GM21576 (cell line): ENCODE results near the gene TFPI.

ENCODE experiments used
- ATAC-seq: cut with Tn5 transposase; IDR thresholded peaks from one replicate; pipeline ENCODE4 v1.9.1; 2021; ENCODE audit warnings: mild to moderate bottlenecking, moderate library complexity; ENCODE audit not compliant: unreplicated experiment

Gene TFPI

GRCh38 chr2:187424146-187424545, 130.1 kb downstream of the TFPI start:
- ATAC-seq = no peak

GRCh38 chr2:187422282-187422681, 132.0 kb downstream of the TFPI start:
- no peak for ATAC-seq

DNA sequence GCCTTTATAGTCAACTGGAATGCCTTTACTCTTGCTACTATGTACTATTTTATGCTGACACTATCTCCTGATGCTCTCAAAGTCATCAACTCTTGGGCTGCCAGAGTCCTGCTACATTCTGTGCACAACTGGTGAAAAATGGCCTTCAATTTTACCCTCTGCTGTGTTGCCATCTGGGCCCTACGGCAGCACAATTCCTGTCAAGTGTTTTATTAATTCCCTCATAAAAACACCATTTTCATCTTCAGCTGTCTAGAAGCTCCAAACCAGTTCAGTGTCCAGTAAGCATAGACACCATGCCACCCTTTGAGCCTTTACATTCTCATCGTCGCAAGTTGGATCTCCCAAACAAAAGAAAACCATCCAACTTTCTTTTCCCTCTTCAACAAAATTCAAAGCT, 132.7 kb downstream of the TFPI start:
- no peak for ATAC-seq

GRCh38 chr2:187419808-187420207, 134.4 kb downstream of the TFPI start:
- no peak for ATAC-seq

GRCh38 chr2:187415449-187415848, 138.8 kb downstream of the TFPI start:
- no peak for ATAC-seq
